22Rv1 (cell line): ENCODE measurements around the gene CRYBB3.

Source experiments
- ZFX ChIP-seq: fragments of 450-650 bp; IDR thresholded peaks from 2 replicates; pipeline ENCODE4 v1.6.1; 2017; ENCODE audit warnings: antibody characterized with exemption, borderline replicate concordance
- TF ChIP-seq, protein P1 (sequence below): fragments of 450-650 bp; IDR thresholded peaks from 2 replicates; pipeline ENCODE4 v1.5.1; 2017; ENCODE audit warnings: mild to moderate bottlenecking

DNA sequence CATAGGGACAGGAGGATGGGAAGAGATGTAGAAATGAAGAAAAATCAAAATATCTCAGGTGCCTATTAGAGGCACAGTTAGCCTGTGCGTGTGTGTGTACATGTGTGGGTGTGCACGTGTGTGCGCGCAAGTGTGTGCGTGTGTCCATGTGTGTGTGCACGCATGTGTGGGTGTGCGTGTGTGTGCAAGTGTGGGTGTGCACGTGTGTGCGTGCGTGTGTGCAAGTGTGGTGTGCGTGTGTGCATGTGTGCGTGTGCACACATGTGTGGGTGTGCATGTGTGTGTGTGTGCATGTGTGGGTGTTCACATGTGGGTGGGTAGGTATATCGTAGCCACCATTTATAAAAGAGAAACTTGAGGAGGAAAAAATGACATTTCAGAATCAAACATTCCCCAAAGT is 29.2 kb downstream of the CRYBB3 start:
- TF ChIP-seq, protein P1, sequence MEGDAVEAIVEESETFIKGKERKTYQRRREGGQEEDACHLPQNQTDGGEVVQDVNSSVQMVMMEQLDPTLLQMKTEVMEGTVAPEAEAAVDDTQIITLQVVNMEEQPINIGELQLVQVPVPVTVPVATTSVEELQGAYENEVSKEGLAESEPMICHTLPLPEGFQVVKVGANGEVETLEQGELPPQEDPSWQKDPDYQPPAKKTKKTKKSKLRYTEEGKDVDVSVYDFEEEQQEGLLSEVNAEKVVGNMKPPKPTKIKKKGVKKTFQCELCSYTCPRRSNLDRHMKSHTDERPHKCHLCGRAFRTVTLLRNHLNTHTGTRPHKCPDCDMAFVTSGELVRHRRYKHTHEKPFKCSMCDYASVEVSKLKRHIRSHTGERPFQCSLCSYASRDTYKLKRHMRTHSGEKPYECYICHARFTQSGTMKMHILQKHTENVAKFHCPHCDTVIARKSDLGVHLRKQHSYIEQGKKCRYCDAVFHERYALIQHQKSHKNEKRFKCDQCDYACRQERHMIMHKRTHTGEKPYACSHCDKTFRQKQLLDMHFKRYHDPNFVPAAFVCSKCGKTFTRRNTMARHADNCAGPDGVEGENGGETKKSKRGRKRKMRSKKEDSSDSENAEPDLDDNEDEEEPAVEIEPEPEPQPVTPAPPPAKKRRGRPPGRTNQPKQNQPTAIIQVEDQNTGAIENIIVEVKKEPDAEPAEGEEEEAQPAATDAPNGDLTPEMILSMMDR: no peak
- TF ChIP-seq ZFX: no peak
